Ammon's horn (tissue), 1 donor: ENCODE data around the gene ELF2.
"Not testable (repeated sequence)": the region's sequence is repeated elsewhere in the genome, so short reads cannot be mapped to it uniquely, and the experiment has no call there.

ENCODE experiments used
- DNase-seq: peaks from one replicate; pipeline ENCODE4 v3.0.0-alpha.2; 2016; ENCODE audit warnings: low spot score

The ELF2 gene

DNA sequence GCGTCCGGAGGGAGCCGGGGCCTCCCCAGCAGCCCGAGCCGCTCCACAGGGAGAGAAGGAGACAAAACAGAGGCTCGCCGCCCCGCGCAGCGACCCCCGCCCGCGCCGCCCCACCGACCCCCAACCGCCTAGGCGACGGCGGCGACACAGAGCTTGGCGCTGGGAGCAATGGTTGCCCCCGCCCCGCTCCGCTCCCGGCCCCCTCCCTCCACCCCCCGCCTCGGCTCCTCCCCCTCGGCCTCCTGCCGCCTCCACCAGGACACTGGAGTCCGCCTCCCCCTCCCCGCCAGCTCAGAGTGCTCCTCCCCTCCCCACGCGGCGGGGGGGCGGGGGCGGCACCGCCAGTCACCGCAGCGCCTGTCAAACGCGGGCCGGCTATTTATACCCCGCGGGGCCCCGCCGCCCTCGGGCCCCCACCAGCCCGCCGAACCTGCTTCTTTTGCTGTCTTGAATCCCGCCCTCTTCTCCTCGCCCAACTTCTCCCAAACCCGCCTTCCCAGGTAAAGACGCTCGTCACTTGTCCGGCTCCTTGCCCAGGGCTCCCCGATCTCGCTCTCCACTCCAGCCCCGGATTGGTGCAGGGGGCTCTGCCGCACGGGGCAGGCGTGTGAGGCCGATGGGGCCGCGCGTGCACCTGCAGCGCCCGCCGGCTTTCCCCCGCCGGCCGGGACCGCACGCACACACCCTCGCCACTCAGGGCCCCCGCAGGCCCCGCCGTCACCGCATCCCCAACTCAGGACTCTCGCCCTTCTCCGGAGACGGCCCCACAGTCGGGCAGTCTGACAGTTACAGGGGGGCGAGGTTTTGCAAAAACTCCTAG is at the start of gene ELF2:
ELF2 (minus strand) TSS at position 170 of the 820 bp plus-strand sequence. CDS start 39,517 bp downstream, outside the sequence.
- DNase-seq: peak; percentile 97

DNA sequence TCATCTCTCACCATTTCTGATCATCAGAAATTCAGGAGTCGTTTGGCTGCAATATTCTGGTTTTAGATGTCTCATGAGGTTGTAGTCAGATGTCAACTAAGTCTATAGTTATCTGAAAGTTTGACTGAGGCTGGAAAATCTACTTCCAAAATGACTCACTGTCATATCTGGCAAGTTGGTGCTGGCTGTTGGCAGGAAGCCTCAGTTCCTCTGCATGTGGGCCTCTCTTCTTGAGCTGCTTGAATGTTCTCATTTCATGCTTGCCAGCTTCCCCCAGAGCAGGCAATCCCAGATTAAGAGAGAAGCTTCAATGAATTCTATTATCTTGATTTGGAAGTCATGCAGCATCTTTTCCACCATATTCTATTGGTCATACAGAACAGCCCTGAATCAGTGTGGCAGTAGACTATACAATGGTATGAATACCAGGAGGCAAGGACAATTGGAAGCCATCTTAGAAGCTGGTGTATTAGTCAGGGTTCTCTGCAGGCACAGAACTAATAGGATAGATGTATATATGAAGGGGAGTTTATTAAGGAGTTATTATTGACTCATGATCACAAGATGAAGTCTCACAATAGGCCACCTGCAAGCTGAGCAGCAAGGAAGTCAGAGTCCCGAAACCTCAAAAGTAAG is 46.8 kb upstream of the ELF2 start:
- peak; percentile 61 for DNase-seq

DNA sequence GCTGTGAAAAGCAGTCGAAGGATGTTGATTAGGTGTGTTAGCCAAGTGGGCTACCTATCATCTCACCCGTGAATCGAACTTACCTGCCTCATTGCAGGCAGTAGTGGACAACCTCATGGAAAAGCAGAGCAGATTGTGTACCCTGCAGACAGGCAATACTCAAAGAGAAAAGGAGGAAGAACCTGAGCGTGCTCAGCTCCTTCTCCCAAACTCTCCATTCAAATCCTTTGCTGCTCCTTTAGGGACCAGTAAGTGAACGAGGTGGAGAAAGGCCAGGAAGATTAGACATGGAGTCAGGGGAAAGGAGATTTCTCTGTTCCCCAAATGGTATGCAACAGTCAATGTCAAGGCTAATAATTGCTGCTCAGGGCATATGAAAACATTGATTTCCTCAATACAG is 45.2 kb upstream of the ELF2 start:
- no peak for DNase-seq

DNA sequence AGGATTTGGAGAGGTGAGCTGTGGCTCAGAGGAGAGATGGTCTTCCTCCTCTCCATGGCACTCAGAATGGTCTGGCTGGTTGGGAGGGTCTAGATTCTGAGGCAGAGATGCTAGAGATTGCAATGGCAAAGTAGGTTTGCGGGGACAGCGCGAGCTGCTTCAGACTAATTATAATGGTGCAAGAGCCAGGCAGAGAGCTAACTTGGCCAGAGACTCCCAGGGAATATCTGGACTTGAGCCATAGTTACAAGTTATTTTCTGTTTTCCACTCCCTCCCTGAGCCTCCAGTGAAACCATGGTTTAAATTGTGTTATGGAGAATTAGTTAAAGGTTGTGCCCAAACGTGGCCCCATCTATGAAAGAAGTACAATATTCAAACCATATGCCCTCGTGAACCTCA is 44.7 kb upstream of the ELF2 start:
- no peak for DNase-seq

DNA sequence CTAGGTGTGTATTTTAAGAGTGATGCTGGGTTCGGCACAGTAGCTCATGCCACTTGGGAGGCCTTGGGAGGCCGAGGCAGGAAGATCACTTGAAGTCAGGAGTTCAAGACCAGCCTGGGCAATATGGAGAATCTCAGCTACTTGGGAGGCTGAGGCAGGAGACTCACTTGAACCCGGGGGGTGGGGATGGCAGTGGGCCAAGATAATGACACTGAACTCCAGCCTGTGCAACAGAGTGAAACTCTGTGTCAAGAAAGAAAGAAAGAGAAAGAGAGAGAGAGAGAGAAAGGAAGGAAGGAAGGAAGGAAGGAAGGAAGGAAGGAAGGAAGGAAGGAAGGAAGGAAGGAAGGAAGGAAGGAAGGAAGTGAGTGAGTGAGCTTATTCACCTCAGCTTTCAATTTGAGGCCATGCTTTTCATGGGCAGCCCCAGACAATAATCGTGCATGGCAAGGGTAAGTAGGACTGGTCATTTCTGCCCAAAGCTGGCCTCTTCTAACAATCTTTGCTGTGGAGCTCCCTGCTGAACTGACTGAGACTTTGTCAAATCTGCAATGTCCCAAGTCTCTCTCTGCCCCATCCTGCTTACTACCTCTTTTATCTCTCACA is 42.5 kb upstream of the ELF2 start:
- no peak for DNase-seq

DNA sequence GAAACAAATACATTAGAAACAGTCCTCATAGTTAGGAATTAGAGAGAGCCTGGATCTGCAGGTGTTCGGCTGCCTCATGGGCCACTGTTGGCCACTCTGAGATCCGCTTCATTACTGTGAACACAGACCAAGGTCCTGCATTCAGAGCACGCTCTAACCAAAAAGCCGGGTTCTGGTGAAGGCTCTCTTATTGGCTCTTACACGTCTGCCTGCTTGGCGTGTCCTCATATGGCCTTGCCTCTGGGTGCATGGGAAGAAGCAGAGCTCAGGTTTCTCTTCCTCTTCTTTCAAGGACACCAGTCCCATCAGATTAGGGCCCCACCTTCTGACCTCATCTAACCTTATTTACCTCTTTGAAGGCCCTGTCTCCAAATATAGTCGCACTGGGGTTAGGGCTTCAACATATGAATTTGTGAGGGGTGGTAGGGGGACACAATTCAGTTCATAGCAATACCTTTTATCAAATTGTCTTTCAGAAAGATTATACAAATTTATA is 37.1 kb upstream of the ELF2 start:
- DNase-seq: peak; percentile 32

DNA sequence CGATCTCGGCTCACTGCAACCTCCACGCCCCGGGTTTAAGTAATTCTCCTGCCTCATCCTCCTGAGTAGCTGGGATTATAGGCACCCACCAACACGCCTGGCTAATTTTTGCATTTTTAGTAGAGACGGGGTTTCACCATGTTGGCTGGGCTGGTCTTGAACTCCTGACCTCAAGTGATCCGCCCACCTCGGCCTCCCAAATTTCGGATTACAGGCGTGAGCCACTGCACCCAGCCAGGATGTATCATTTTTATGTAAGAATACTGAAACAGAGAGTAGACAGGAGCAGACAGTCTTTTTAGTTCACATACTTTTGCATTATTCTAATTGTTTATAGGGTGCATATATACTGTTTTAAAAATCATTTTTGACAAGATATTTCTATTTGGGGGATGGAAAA is 36.6 kb upstream of the ELF2 start:
- not testable (repeated sequence) for DNase-seq

DNA sequence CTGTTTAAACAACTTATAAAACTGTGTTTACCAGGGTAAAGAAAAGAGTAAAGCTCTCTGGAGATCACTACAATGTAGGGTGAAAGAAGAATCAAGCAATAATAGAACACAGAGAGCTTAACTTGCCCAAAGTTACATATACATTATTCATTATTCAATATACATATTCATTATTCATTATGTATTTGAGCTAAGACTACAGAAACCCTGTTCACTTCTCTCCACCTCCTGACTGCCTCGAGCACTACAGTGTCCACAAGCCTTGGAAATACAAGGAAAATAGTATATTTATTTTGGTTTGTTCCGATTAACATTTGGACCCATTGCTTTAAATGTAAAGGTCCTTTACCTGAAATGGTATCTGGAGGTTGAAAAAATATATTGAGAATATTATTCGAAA is 35.9 kb upstream of the ELF2 start:
- DNase-seq: no peak

DNA sequence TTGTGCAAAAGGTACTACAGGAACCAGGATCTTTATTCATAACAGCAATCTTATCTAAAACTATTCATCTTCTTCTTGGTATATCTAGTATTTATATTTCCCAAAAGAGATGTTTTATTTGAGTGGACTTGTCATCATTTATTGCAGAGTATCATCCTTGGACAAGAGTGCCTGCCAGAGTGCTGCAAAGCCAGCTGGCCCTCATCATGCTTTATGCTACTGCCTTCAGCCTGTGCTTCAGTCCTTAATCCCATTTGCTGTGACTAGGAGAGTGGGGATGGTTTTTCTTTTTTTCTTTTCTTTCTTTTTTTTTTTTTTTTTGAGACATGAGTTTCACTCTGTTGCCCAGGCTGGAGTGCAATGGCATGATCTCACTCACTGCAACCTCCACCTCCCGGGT is 33.5 kb upstream of the ELF2 start:
- no peak for DNase-seq

DNA sequence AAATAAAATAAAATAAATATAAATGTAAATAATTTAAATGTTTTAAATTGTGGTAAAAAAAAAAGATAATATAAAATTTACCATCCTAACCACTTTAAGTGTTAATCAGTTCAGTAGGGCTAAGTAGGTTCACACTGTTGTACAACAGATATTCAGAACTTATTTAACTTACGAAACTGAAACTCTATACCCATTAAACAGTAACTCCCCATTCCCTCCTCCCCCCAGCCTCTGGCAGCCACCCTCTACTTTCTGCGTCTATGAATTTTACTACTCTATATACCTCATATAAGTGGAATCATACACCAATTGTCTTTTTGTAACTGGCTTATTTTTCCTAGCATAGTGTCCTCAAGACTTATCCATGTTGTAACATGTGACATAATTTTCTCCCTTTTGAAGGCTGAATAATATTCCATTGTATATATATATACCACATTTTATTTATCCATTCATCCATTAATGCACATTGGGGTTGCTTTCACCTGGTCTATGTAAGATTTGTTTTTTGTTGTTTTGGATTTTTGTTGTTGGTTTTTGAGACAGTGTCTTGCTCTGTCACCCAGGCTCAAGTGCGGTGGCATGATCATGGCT is 32.5 kb upstream of the ELF2 start:
- no peak for DNase-seq

DNA sequence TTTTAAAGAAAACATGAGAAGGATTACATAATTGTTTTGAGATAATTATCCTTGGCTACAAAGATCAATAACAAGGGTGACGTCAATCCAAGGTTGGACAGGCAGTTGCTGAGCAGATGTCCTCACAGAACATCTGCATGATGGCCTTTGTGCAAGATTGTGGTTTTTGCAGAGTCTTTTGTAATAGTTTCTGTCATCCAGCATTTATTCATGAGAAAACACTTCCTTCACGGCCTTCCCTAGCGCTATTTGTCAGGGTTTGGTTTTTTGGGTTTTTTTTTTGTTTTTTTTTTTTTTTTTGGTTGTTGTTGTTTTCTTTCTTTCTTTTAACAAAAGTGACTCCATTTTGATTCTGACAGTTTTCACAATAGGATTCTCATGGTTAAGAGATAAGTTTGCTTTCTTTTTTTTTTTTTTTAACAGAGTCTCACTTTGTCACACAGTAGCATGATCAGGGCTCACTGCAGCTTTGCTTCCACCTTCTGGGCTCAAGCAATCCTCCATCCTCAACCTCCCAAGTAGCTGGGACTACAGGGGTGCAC is 31.5 kb upstream of the ELF2 start:
- DNase-seq: peak; percentile 14

DNA sequence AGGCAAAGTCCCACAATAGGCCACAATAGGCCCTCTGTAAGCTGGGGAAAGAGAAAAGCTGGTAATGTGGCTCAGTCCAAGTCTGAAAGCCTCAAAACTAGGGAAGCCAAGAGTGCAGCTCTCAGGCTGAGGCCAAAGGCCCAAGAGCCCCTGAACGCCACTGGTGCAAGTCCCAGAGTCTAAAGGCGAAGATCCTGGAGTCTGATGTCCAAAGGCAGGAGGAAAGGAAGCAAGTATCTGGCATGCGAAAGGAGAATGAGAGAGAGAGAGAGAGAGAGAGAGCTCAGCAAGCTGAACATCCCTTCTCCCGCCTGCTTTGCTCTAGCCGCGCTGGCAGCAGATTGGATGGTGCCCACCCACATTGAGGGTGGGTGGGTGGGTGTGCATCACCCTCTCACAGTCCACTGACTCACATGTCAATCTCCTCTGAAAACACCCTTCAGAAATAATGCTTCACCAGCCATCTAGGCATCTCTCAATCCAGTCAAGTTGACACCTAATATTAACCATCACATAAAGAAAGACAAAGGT is 30.9 kb upstream of the ELF2 start:
- peak; percentile 39 for DNase-seq

DNA sequence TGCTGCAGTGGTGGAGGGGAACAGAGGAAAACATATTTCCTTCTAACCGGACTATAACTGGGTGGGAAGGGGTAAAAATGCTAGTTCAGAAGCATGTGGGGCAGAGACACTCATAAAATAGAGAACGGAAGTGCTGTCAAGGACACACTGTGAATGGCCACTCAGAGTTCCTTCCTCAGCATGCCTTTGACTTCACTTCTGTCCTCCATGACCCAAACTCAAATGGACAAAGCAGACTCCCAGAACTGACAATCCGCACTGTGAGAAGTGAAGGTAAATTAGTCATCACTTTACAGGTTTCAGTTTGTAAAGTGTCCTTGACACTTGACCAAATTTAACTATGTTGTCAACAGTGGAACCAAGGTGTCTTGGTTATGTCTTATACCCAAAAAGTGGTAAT is 30.2 kb upstream of the ELF2 start:
- DNase-seq: no peak

DNA sequence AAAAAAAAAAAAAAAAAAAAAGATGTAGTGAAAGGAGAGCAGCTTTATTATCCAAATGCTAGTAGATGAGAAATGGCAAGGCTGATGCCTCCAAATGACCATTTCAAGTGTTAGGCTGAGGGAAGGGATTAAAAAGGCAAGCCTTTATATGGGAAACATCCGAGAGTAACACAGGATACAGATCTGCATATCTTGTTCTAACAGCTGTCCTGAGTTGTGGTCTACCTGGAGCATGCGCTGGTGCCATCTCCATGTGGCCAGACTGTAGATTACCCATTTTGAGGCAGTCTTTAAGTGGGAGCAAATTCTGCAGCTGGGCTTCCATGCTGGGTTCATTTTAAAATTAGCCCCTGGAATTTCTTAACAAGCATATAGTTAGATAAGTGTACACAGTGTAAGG is 26.0 kb upstream of the ELF2 start:
- no peak for DNase-seq

DNA sequence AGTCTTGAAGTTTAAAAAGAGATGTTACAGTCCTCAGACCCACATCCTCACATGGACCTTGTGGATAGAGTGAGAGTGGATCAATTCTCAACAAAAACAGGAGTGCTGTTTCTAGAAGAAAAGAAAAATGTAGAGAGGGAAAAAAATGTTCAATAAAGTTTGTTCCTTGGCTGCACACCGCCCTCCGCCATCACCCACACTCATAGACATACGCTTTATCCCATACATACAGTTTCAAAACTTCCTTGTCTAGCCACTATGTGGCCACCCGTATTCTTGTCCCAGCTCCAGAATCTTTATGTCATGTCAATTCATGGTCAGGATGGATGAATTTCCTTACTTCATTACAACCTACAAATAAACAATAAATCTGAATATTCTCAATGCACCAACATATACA is 23.5 kb upstream of the ELF2 start:
- no peak for DNase-seq

DNA sequence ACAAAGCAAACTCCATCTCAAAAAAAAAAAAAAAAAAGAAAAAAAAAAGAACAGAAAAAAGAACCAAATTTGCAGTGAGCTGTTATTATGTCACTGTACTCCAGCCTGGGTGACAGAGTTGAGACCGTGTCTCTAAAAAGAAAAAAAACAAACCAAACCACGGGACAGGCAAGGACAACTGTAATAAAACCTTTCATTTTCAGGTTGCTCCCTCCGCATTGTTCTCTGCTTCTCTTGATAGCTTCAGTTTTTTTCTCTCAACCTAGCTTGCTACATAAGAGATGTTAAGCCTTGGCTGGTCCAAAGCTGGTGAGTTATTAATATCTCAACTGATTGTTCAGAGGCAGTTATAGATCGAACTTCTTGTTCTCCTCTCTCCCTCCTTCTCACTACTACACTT is 23.1 kb upstream of the ELF2 start:
- DNase-seq: no peak

DNA sequence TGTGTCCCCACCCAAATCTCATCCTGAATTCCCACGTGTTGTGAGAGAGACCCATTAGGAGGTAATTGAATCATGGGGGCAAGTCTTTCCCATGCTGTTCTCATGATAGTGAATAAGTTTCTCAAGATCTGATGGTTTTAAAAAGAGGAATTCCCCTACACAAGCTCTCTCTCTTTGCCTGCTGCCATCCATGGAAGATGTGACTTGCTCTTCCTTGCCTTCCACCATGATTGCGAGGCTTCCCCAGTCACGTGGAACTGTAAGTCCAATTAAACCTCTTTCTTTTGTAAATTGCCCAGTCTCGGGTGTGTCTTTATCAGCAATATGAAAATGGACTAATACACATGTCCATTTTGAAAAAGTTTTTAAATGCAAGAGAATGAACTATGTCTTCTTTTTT is 20.2 kb upstream of the ELF2 start:
- not testable (repeated sequence) for DNase-seq

DNA sequence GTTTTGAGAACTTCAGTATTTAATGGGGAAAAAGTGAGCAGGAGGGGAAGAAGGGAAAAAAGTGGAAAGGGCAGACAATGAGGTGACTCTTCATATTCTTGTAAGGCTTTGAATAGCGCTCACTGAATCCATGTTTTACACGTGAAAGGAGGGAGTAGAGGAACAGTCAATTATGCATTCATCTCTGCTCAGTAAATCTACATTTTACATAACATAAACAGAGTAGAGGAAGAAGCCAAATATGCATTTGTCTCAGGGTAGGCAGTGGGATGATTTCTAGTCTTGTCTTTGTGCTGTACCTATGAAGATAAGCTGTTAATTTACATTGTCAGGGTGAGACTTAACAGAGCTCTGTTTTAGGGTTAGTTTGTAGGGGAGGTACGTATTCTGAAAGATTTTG is 19.4 kb upstream of the ELF2 start:
- DNase-seq: no peak

DNA sequence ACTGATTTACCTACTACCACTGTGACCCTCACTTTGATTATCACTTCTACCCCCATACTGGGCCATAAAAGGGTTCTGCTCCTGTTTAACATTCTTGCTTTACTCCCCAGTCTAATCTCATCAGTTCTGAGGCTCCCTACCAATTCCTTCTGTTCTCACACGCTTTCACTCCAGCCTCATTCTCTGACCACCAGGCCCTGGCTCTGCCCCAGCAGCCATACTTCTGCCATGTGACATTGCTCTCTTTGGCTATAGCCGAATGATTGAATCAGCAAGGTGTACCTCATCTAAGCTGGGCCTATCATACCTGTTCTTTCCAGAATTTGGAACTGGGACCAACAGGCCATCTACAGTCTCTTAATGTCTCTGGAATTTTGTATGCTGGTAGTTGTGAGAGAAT is 14.4 kb upstream of the ELF2 start:
- peak; percentile 5 for DNase-seq

DNA sequence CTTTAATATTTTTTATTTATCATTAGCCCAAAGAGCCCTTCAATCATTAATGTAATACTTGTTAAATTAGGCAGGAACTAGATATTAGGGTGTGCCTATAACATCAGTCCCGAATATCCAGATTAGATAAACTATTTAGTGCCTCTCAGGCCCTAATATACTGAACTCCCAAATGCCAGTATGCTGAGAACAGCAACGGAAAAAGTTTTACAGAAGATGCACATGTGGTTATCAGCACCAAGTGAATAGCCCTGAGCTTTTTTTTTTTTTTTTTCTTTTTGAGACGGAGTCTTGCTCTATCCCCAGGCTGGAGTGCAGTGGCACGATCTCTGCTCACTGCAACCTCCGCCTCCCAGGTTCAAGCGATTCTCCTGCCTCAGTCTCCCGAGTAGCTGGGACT is 13.0 kb upstream of the ELF2 start:
- DNase-seq: no peak

DNA sequence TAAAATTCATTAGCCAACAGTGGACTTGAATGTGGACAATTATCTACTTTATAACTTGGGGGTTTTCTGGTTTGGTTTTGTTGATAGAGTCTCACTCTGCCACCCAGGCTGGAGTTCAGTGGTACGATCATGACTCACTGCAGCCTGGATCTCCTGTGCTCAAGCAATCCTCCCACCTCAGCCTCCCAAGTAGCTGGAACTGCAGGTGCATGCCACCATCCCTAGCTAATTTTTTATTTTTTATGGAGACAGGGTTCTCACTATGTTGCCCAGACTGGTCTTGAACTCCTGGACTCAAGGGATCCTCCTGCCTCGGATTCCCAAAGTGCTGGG is 12.4 kb upstream of the ELF2 start:
- DNase-seq: no peak

DNA sequence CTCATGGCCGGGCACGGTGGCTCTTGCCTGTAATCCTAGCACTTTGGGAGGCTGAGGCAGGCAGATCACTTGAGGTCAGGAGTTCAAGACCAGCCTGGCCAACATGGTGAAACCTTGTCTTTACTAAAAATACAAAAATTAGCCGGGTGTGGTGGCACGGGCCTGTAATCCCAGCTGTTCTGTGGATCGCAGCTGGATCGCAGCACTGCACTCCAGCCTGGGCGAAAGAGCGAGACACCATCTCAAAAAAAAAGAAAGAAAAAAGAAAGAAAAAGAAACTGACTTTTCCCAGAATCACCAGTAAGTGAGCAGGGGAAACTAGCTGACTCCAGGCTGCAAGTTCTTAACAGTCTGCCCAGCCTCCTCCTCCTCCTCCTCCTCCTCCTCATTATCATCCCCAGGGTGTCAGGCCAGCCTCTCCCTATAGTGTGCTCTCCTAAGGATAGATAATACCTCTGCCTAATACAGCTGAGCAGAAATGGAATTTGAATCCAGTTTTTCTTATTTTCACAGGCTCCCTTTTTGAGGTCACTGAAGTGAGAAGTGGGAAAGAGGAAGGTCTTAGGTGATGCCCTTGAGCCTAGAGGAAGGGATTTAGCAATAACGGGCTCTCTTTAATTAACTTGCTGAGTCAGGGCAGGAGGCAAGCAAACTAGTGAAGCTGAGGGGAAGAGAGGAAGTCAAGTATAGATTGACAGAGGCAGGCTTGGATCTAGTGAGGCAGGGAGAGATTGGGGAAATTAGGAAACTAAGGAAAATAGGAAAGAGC is 11.8 kb upstream of the ELF2 start:
- DNase-seq: peak; percentile 57
